ENCODE results near the gene UBE3B. TPM values are rescaled to one million over a fixed set of nuclear protein-coding genes. Genes with fewer than 3 reads are reported as not detected.
"Not testable (repeated sequence)": the region's sequence is repeated elsewhere in the genome, so short reads cannot be mapped to it uniquely, and the experiment has no call there.

Gene UBE3B
- total RNA-seq = 35.3 and 49.3 TPM in 2 replicates

- peak; percentile 72 for DNase-seq (ENCODE audit: low read depth, low spot score)
Measured at GRCh38 chr12:109477185-109477962, at the start of gene UBE3B, which contains the start of gene KCTD10. Gene UBE3B (plus strand): TSS chr12:109477634. CDS start chr12:109483552, 5,918 bp downstream. Gene KCTD10 (minus strand): TSS chr12:109477300. CDS start chr12:109477262, 38 bp downstream.

- peak; percentile 49 for DNase-seq (ENCODE audit: low read depth, low spot score)
Measured at GRCh38 chr12:109428037-109428629, 49.3 kb upstream of the UBE3B start.

- not testable (repeated sequence) for DNase-seq (ENCODE audit: low read depth, low spot score)
Measured at GRCh38 chr12:109428804-109429203, 48.6 kb upstream of the UBE3B start.

- no peak for DNase-seq (ENCODE audit: low read depth, low spot score)
Measured at GRCh38 chr12:109430244-109430643, 47.2 kb upstream of the UBE3B start.

GRCh38 chr12:109432431-109432830, 45.0 kb upstream of the UBE3B start:
- DNase-seq (ENCODE audit: low read depth, low spot score) = no peak

- peak; percentile 58 for DNase-seq (ENCODE audit: low read depth, low spot score)
Measured at GRCh38 chr12:109432842-109433304, 44.6 kb upstream of the UBE3B start.

GRCh38 chr12:109433618-109434017, 43.8 kb upstream of the UBE3B start:
- no peak for DNase-seq (ENCODE audit: low read depth, low spot score)

- DNase-seq (ENCODE audit: low read depth, low spot score) = no peak
Measured at GRCh38 chr12:109434582-109434981, 42.9 kb upstream of the UBE3B start.

- DNase-seq (ENCODE audit: low read depth, low spot score) = no peak
Measured at GRCh38 chr12:109435428-109436187, 41.8 kb upstream of the UBE3B start.

GRCh38 chr12:109436188-109436560, 41.3 kb upstream of the UBE3B start:
- no peak for DNase-seq (ENCODE audit: low read depth, low spot score)

GRCh38 chr12:109439181-109439580, 38.3 kb upstream of the UBE3B start:
- no peak for DNase-seq (ENCODE audit: low read depth, low spot score)

- not testable (repeated sequence) for DNase-seq (ENCODE audit: low read depth, low spot score)
Measured at GRCh38 chr12:109439951-109440350, 37.5 kb upstream of the UBE3B start.

GRCh38 chr12:109440851-109441490, 36.5 kb upstream of the UBE3B start:
- DNase-seq (ENCODE audit: low read depth, low spot score) = no peak

- no peak for DNase-seq (ENCODE audit: low read depth, low spot score)
Measured at GRCh38 chr12:109443794-109444193, 33.6 kb upstream of the UBE3B start.

GRCh38 chr12:109444259-109444658, 33.2 kb upstream of the UBE3B start:
- no peak for DNase-seq (ENCODE audit: low read depth, low spot score)

- DNase-seq (ENCODE audit: low read depth, low spot score) = no peak
Measured at GRCh38 chr12:109445191-109445609, 32.2 kb upstream of the UBE3B start.

- DNase-seq (ENCODE audit: low read depth, low spot score) = no peak
Measured at GRCh38 chr12:109446869-109447268, 30.6 kb upstream of the UBE3B start.

GRCh38 chr12:109447482-109447881, 30.0 kb upstream of the UBE3B start:
- DNase-seq (ENCODE audit: low read depth, low spot score) = no peak

GRCh38 chr12:109448272-109448671, 29.2 kb upstream of the UBE3B start:
- no peak for DNase-seq (ENCODE audit: low read depth, low spot score)

GRCh38 chr12:109448707-109449390, 28.6 kb upstream of the UBE3B start:
- no peak for DNase-seq (ENCODE audit: low read depth, low spot score)

All from pulmonary artery endothelial cell (primary cell).